Measurements from ENCODE around the gene MTA1.

GRCh38 chr14:105476097-105476830 is 56.6 kb downstream of the MTA1 start:
- TF ChIP-seq CTCF (IDR thresholded peaks at IDR 0.05) = no peak
- peak; percentile 34 to 66 for TF ChIP-seq POLR2AphosphoS5 (IDR thresholded peaks at IDR 0.05)

Measured in upper lobe of left lung (tissue), 4 donors.